K562 (cell line): ENCODE measurements around the gene RBMS1. TPM values are rescaled to one million over a fixed set of nuclear protein-coding genes. Genes with fewer than 3 reads are reported as not detected.

ENCODE experiments used
- ATAC-seq: fragments of 200-7000 bp; cut with Tn5 transposase; 3 replicates; pipeline ENCODE4 v1.9.1; 2020; ENCODE audit warnings: moderate library complexity
- BruUV-seq: library from RNA; stranded (reverse); fragments of 400-500 nt; replicated peaks from 2 replicates; lab custom pipeline; 2021; lab: Mats Ljungman, UMichigan
- CTCF ChIA-PET: fragments of 300-600 bp; formaldehyde crosslinking; extraction: SDS; loops from one replicate; lab custom pipeline; 2021; ENCODE audit warnings: low intra/inter-chr PET ratio; lab: Yijun Ruan, JAX
- POLR2A ChIA-PET: fragments of 300-600, 350-650 bp; sonication (Branson Sonifier 250); formaldehyde crosslinking; extraction: SDS; loops from one replicate; lab custom pipeline; 2021; ENCODE audit warnings: antibody characterized with exemption, inconsistent platforms; lab: Yijun Ruan, JAX
- DNase-seq, 4 experiments: peaks; one replicate each; pipeline versions ENCODE4 v3.0.0 to v3.0.0-alpha.2; 2011 to 2018; ENCODE audit warnings: low spot score in 3 of 4, mixed read lengths in 3 of 4; ENCODE audit errors: extremely low read depth in 1 of 4
- FAIRE-seq: peaks from 2 replicates; lab custom pipeline; 2011; peaks lifted over from hg19 to GRCh38; lab: Jason Lieb, UNC
- H2AFZ ChIP-seq: 2 replicates; pipeline ENCODE4 v1.6.0; 2011; ENCODE audit warnings: low read depth, low read length, control low read depth, inconsistent platforms
- H3K27ac ChIP-seq: fragments of 200-600 bp; 3 replicates; pipeline ENCODE4 v1.8.0; 2011; ENCODE audit warnings: low read depth, mild to moderate bottlenecking, control low read depth, inconsistent platforms, low read length, moderate library complexity, mixed read lengths; ENCODE audit errors: extremely low read depth
- H3K27me3 ChIP-seq, 2 experiments: fragments of 300-600 bp in 1 of 2; 2 replicates in 1 of 2; 3 replicates in 1 of 2; pipeline versions ENCODE4 v1.6.0 to v1.8.0; 2011; ENCODE audit warnings: inconsistent platforms in 2 of 2, low read length in 2 of 2, mild to moderate bottlenecking in 1 of 2, mixed read lengths in 1 of 2, moderate library complexity in 1 of 2; ENCODE audit not compliant: control insufficient read depth in 2 of 2, insufficient read depth in 2 of 2
- H3K36me3 ChIP-seq: fragments of 300-600 bp; 3 replicates; pipeline ENCODE4 v1.8.0; 2011; ENCODE audit warnings: mild to moderate bottlenecking, low read length, inconsistent platforms; ENCODE audit not compliant: control insufficient read depth, insufficient read depth
- H3K4me1 ChIP-seq, 2 experiments: fragments of 200-600 bp in 1 of 2; replicated peaks in 1 of 2; 2 replicates in 1 of 2; 3 replicates in 1 of 2; pipeline versions ENCODE4 v1.5.1 to v1.8.0; 2011; ENCODE audit warnings: inconsistent platforms in 2 of 2, low read length in 2 of 2, mild to moderate bottlenecking in 1 of 2, mixed read lengths in 1 of 2, moderate library complexity in 1 of 2; ENCODE audit not compliant: control insufficient read depth in 2 of 2, insufficient read depth in 2 of 2
- H3K4me2 ChIP-seq: 2 replicates; pipeline ENCODE4 v1.6.1; 2011; ENCODE audit warnings: low read length, control low read depth, inconsistent platforms, mixed read lengths; ENCODE audit not compliant: insufficient read depth
- H3K4me3 ChIP-seq: fragments of 200-600 bp; sonication (generic), shearing (Covaris generic); 2 replicates; pipeline ENCODE4 v1.5.1; 2016; ENCODE audit warnings: control low read depth, inconsistent platforms
- H3K79me2 ChIP-seq: fragments of 200-600 bp; 3 replicates; pipeline ENCODE4 v1.8.0; 2011; ENCODE audit warnings: low read length, inconsistent platforms; ENCODE audit not compliant: control insufficient read depth, insufficient read depth
- H3K9ac ChIP-seq, 2 experiments: 2 replicates each; pipeline versions ENCODE4 v1.6.0 to v1.6.1; 2011; ENCODE audit warnings: low read depth in 2 of 2, low read length in 2 of 2, control low read depth in 1 of 2, inconsistent platforms in 1 of 2, mild to moderate bottlenecking in 1 of 2, mixed read lengths in 1 of 2; ENCODE audit not compliant: insufficient read depth in 1 of 2
- H3K9me1 ChIP-seq: one replicate; pipeline ENCODE4 v1.6.0; 2011; ENCODE audit warnings: inconsistent platforms, mild to moderate bottlenecking, low read length, moderate library complexity; ENCODE audit not compliant: control insufficient read depth, insufficient read depth
- H3K9me3 ChIP-seq: replicated peaks from 2 replicates; pipeline ENCODE4 v1.5.1; 2011; ENCODE audit warnings: low read depth, low read length, inconsistent platforms; ENCODE audit not compliant: control insufficient read depth, insufficient read depth
- H4K20me1 ChIP-seq: replicated peaks from 2 replicates; pipeline ENCODE4 v1.6.1; 2011; ENCODE audit warnings: low read length, inconsistent platforms, mixed read lengths; ENCODE audit not compliant: control insufficient read depth, insufficient read depth
- CCNT2 ChIP-seq: IDR thresholded peaks from 2 replicates; pipeline ENCODE4 v1.6.1; 2011; ENCODE audit warnings: borderline replicate concordance, low read depth, mild to moderate bottlenecking, moderate library complexity, mixed read lengths, low read length; ENCODE audit not compliant: insufficient read length; ENCODE audit errors: extremely low read depth
- E2F4 ChIP-seq: sonication (generic); formaldehyde crosslinking; IDR thresholded peaks from 2 replicates; pipeline ENCODE4 v1.8.0; 2022; ENCODE audit warnings: mild to moderate bottlenecking, low read depth, missing genetic modification reagents
- HNRNPH1 ChIP-seq: fragments of 200-400 bp; formaldehyde crosslinking; optimal IDR thresholded peaks from 2 replicates; pipeline ENCODE3; 2017; ENCODE audit warnings: low read depth, mild to moderate bottlenecking, low read length, moderate library complexity
- KLF13 ChIP-seq: fragments of 450-650 bp; IDR thresholded peaks from 2 replicates; pipeline ENCODE4 v1.6.1; 2016; ENCODE audit warnings: missing genetic modification characterization, low read depth, mild to moderate bottlenecking, missing compliant biosample characterization, moderate library complexity, borderline replicate concordance
- MEF2D ChIP-seq: conservative IDR thresholded peaks from 2 replicates; pipeline ENCODE4 v1.6.1; 2016; ENCODE audit warnings: low read depth, missing genetic modification characterization, missing compliant biosample characterization
- SREBF1 ChIP-seq: fragments of 150-350 bp; IDR thresholded peaks from 2 replicates; pipeline ENCODE4 v1.6.1; 2014; ENCODE audit warnings: antibody characterized with exemption, low read depth, low read length, borderline replicate concordance
- ZFP91 ChIP-seq: sonication (generic); formaldehyde crosslinking; IDR thresholded peaks from 2 replicates; pipeline ENCODE4 v1.8.0; 2022; ENCODE audit warnings: mild to moderate bottlenecking, missing genetic modification reagents
- ZNF184 ChIP-seq: sonication (generic); formaldehyde crosslinking; IDR thresholded peaks from 2 replicates; pipeline ENCODE4 v1.5.0; 2020; ENCODE audit warnings: missing genetic modification reagents
- ZNF551 ChIP-seq: fragments of 250-450 bp; sonication (Bioruptor Pico); IDR thresholded peaks from 2 replicates; pipeline ENCODE4 v1.5.0; 2021; ENCODE audit warnings: mild to moderate bottlenecking, moderate library complexity
- WGBS: fragments of 100-300 bp; shearing (Covaris generic); methylation state at CpG from one replicate; pipeline ENCODE4 v1.1.6; 2016; ENCODE audit warnings: low coverage, mixed read lengths; ENCODE audit not compliant: insufficient coverage; ENCODE audit errors: missing lambda C conversion rate; 5-methylcytosine and 5-hydroxymethylcytosine counted together
- in situ Hi-C: fragments of 300-500 bp; cut with MboI; formaldehyde crosslinking; loops from 4 replicates; pipeline ENCODE4 v1.15.0; 2018; ENCODE audit warnings: inconsistent platforms, mixed read lengths
- intact Hi-C: fragments of 100-400 bp; cut with micrococcal nuclease; formaldehyde crosslinking; loops from 2 replicates; pipeline ENCODE4 v1.14.2; 2022
- polyA plus RNA-seq, 8 experiments: library from polyadenylated mRNA; depleted of rRNA in 4 of 8; stranded (reverse) in 5 of 8; unstranded in 3 of 8; fragments of >200 nt; fragmentation: Nextera tagmentation in 2 of 8; fragmentation: Illumina TruSeq in 1 of 8; extraction: Ambion mirVana in 2 of 8; extraction: Trizol in 1 of 8; gene quantifications; 2 replicates each; pipeline versions ENCODE4 v1.2.1 to v1.2.3, GENCODE V29; 2011 to 2014; ENCODE audit warnings: inconsistent platforms in 1 of 8, missing spikeins in 1 of 8
- total RNA-seq, 7 experiments: library from RNA; depleted of rRNA in 6 of 7; stranded (reverse); fragments of >200 nt in 6 of 7; fragmentation: Illumina TruSeq in 2 of 7; extraction: Trizol in 2 of 7; gene quantifications; 2 replicates each; pipeline versions ENCODE4 v1.2.1 to v1.2.3, GENCODE V29; 2011 to 2021; ENCODE audit warnings: low replicate concordance in 1 of 7

Gene RBMS1
- total and polyA plus RNA-seq, 9 of the 15 experiments (the other 6 are each of a cell fraction or from before 2014, with no cell fraction given): 0.04 to 0.31 (median 0.09) TPM; not detected in 6

GRCh38 chr2:160506371-160507045 lies 12.9 kb upstream of the RBMS1 start:
- BruUV-seq: no TSS peak
- no peaks in the 10 kb centered on the region for H3K9me3 ChIP-seq
- H3K27me3 ChIP-seq: no peaks in the 10 kb centered on the region
- H3K4me3 ChIP-seq: no peak overlapping the region
- H2AFZ ChIP-seq: no peak overlapping the region
- H3K36me3 ChIP-seq: no peaks in the 10 kb centered on the region
- no peaks in the 10 kb centered on the region for H4K20me1 ChIP-seq
- no peaks in the 10 kb centered on the region for H3K4me1 ChIP-seq
- in situ Hi-C loops (no loop called here), intact Hi-C loops (no loop called here)
- ChIA-PET CTCF (no interaction called here), POLR2A (no interaction called here)
- ATAC-seq (no peak), FAIRE-seq (peak; percentile 6), DNase-seq (no peak)
- H3K27ac ChIP-seq: no peak overlapping the region
- TF ChIP-seq CCNT2 (no peak), KLF13 (tag) (no peak), ZNF184 (no peak), SREBF1 (no peak), ZNF551 (CRISPR knock-in tag) (no peak), E2F4 (no peak), HNRNPH1 (no peak), MEF2D (tag) (no peak), ZFP91 (CRISPR knock-in tag) (no peak)
- H3K79me2 ChIP-seq: no peaks in the 10 kb centered on the region
- H3K4me2 ChIP-seq: no peak overlapping the region
- H3K9ac ChIP-seq: no peak overlapping the region
- 0% methylated on average over 9 of the region's 9 CpGs for WGBS
- H3K9me1 ChIP-seq: no peaks in the 10 kb centered on the region
